ENCODE results near the gene AGER. TPM values are rescaled to one million over a fixed set of nuclear protein-coding genes. Genes with fewer than 3 reads are reported as not detected.
A peak's percentile ranks its signal among the peaks of the same experiment; 100 is the strongest.

Gene AGER
- polyA plus RNA-seq, 4 donors: 3.0 to 12.1 (median 9.2) TPM

- FAIRE-seq (no peak), DNase-seq (no peak)
- Histone ChIP-seq H3K9me3 (ENCODE audit: control insufficient read depth in 2 of 2, insufficient read depth in 1 of 2, low read depth in 1 of 2, low read length in 1 of 2) (no peaks in the 10 kb centered on the region), H3K27ac (ENCODE audit: low read depth in 1 of 3, low read length in 2 of 3) (no peak overlapping the region), H3K36me3 (ENCODE audit: control insufficient read depth in 3 of 3, insufficient read depth in 2 of 3, low read depth in 1 of 3, low read length in 3 of 3) (peaks cover 3 to 46% (median 6%) of the 10 kb centered on the region in 3 donors), H3K4me3 (ENCODE audit: low read depth in 1 of 3, low read length in 3 of 3) (peak overlapping the region in 1 of 3 donors; percentile 82), H3K27me3 (ENCODE audit: control insufficient read depth in 3 of 3, insufficient read depth in 3 of 3, low read length in 3 of 3) (no peaks in the 10 kb centered on the region), H3K4me1 (ENCODE audit: control insufficient read depth in 3 of 3, insufficient read depth in 2 of 3, low read depth in 1 of 3, low read length in 2 of 3) (peaks cover 0 to 32% (median 15%) of the 10 kb centered on the region in 3 donors)
- WGBS, 3 donors: 66 to 78% (median 69%) methylated on average over 10 of the region's 10 CpGs
These were observed 4.2 kb downstream of the AGER start for GRCh38 chr6:32179766-32180405.

GRCh38 chr6:32178547-32179440, 5.3 kb downstream of the AGER start:
- H3K27me3 ChIP-seq (ENCODE audit: control insufficient read depth in 3 of 3, insufficient read depth in 3 of 3, low read length in 3 of 3): no peaks in the 10 kb centered on the region
- no peaks in the 10 kb centered on the region for H3K9me3 ChIP-seq (ENCODE audit: control insufficient read depth in 2 of 2, insufficient read depth in 1 of 2, low read depth in 1 of 2, low read length in 1 of 2)
- FAIRE-seq (no peak), DNase-seq (peak; percentile 36 to 64)
- H3K4me3 ChIP-seq (ENCODE audit: low read depth in 1 of 3, low read length in 3 of 3): peak overlapping the region; percentile 16 to 82 (median 79)
- peaks cover 0 to 28% (median 12%) of the 10 kb centered on the region in 3 donors for H3K4me1 ChIP-seq (ENCODE audit: control insufficient read depth in 3 of 3, insufficient read depth in 2 of 3, low read depth in 1 of 3, low read length in 2 of 3)
- H3K27ac ChIP-seq (ENCODE audit: low read depth in 1 of 3, low read length in 2 of 3): peak overlapping the region; percentile 67 to 98 (median 92)
- 1 to 2% (median 1%) methylated on average over 23 to 24 of the region's 24 CpGs for WGBS, 3 donors
- peaks cover 3 to 40% (median 6%) of the 10 kb centered on the region in 3 donors for H3K36me3 ChIP-seq (ENCODE audit: control insufficient read depth in 3 of 3, insufficient read depth in 2 of 3, low read depth in 1 of 3, low read length in 3 of 3)

- Histone ChIP-seq H3K36me3 (ENCODE audit: control insufficient read depth in 3 of 3, insufficient read depth in 2 of 3, low read depth in 1 of 3, low read length in 3 of 3) (peaks cover 0 to 33% (median 6%) of the 10 kb centered on the region in 3 donors), H3K4me1 (ENCODE audit: control insufficient read depth in 3 of 3, insufficient read depth in 2 of 3, low read depth in 1 of 3, low read length in 2 of 3) (peaks cover 0 to 30% (median 12%) of the 10 kb centered on the region in 3 donors), H3K9me3 (ENCODE audit: control insufficient read depth in 2 of 2, insufficient read depth in 1 of 2, low read depth in 1 of 2, low read length in 1 of 2) (no peaks in the 10 kb centered on the region), H3K27ac (ENCODE audit: low read depth in 1 of 3, low read length in 2 of 3) (peak within 1 kb of the TSS; percentile 92 to 98 (median 95)), H3K27me3 (ENCODE audit: control insufficient read depth in 3 of 3, insufficient read depth in 3 of 3, low read length in 3 of 3) (no peaks in the 10 kb centered on the region), H3K4me3 (ENCODE audit: low read depth in 1 of 3, low read length in 3 of 3) (peak within 1 kb of the TSS; percentile 16 to 82 (median 79))
- WGBS, 3 donors: 0 to 1% (median 0%) methylated on average over 33 of the region's 33 CpGs
- FAIRE-seq (peak; percentile 77), DNase-seq (peak; percentile 100)
These were observed 6.1 kb downstream of the AGER start, which contains the start of gene RNF5 for GRCh38 chr6:32177788-32178546. RNF5 (plus strand) TSS chr6:32178405; CDS start chr6:32178512, 107 bp downstream.

GRCh38 chr6:32177183-32177787, 6.8 kb downstream of the AGER start:
- H3K27me3 ChIP-seq (ENCODE audit: control insufficient read depth in 3 of 3, insufficient read depth in 3 of 3, low read length in 3 of 3): no peaks in the 10 kb centered on the region
- DNase-seq (no peak), FAIRE-seq (no peak)
- WGBS, 3 donors: 0 to 1% (median 0%) methylated on average over 20 of the region's 20 CpGs
- peaks cover 0 to 26% (median 6%) of the 10 kb centered on the region in 3 donors for H3K36me3 ChIP-seq (ENCODE audit: control insufficient read depth in 3 of 3, insufficient read depth in 2 of 3, low read depth in 1 of 3, low read length in 3 of 3)
- H3K4me1 ChIP-seq (ENCODE audit: control insufficient read depth in 3 of 3, insufficient read depth in 2 of 3, low read depth in 1 of 3, low read length in 2 of 3): peaks cover 0 to 32% (median 12%) of the 10 kb centered on the region in 3 donors
- peak overlapping the region in 2 of 3 donors; percentile 42 to 82 for H3K4me3 ChIP-seq (ENCODE audit: low read depth in 1 of 3, low read length in 3 of 3)
- H3K27ac ChIP-seq (ENCODE audit: low read depth in 1 of 3, low read length in 2 of 3): peak overlapping the region; percentile 92 to 98 (median 95)
- no peaks in the 10 kb centered on the region for H3K9me3 ChIP-seq (ENCODE audit: control insufficient read depth in 2 of 2, insufficient read depth in 1 of 2, low read depth in 1 of 2, low read length in 1 of 2)

GRCh38 chr6:32176476-32177182, 7.4 kb downstream of the AGER start:
- H3K4me1 ChIP-seq (ENCODE audit: control insufficient read depth in 3 of 3, insufficient read depth in 2 of 3, low read depth in 1 of 3, low read length in 2 of 3): peaks cover 0 to 32% (median 12%) of the 10 kb centered on the region in 3 donors
- peak overlapping the region; percentile 92 to 98 (median 95) for H3K27ac ChIP-seq (ENCODE audit: low read depth in 1 of 3, low read length in 2 of 3)
- H3K9me3 ChIP-seq (ENCODE audit: control insufficient read depth in 2 of 2, insufficient read depth in 1 of 2, low read depth in 1 of 2, low read length in 1 of 2): no peaks in the 10 kb centered on the region
- H3K4me3 ChIP-seq (ENCODE audit: low read depth in 1 of 3, low read length in 3 of 3): peak overlapping the region in 2 of 3 donors; percentile 42 to 82
- WGBS, 3 donors: 10 to 25% (median 10%) methylated on average over 5 of the region's 5 CpGs
- H3K36me3 ChIP-seq (ENCODE audit: control insufficient read depth in 3 of 3, insufficient read depth in 2 of 3, low read depth in 1 of 3, low read length in 3 of 3): peaks cover 0 to 19% (median 6%) of the 10 kb centered on the region in 3 donors
- peak; percentile 65 to 72 for DNase-seq
- FAIRE-seq: no peak
- H3K27me3 ChIP-seq (ENCODE audit: control insufficient read depth in 3 of 3, insufficient read depth in 3 of 3, low read length in 3 of 3): no peaks in the 10 kb centered on the region

- H3K27me3 ChIP-seq (ENCODE audit: control insufficient read depth in 3 of 3, insufficient read depth in 3 of 3, low read length in 3 of 3): no peaks in the 10 kb centered on the region
- H3K9me3 ChIP-seq (ENCODE audit: control insufficient read depth in 2 of 2, insufficient read depth in 1 of 2, low read depth in 1 of 2, low read length in 1 of 2): no peaks in the 10 kb centered on the region
- H3K27ac ChIP-seq (ENCODE audit: low read depth in 1 of 3, low read length in 2 of 3): peak within 1 kb of the TSS; percentile 92 to 98 (median 95)
- DNase-seq: peak; percentile 98 to 99
- H3K4me1 ChIP-seq (ENCODE audit: control insufficient read depth in 3 of 3, insufficient read depth in 2 of 3, low read depth in 1 of 3, low read length in 2 of 3): peaks cover 0 to 32% (median 12%) of the 10 kb centered on the region in 3 donors
- FAIRE-seq: no peak
- 0 to 1% (median 1%) methylated on average over 20 to 27 of the region's 27 CpGs for WGBS, 3 donors
- peaks cover 0 to 19% (median 1%) of the 10 kb centered on the region in 3 donors for H3K36me3 ChIP-seq (ENCODE audit: control insufficient read depth in 3 of 3, insufficient read depth in 2 of 3, low read depth in 1 of 3, low read length in 3 of 3)
- H3K4me3 ChIP-seq (ENCODE audit: low read depth in 1 of 3, low read length in 3 of 3): peak within 1 kb of the TSS; percentile 81 to 94 (median 82)
These were observed 8.2 kb downstream of the AGER start, which contains the start of gene AGPAT1 for GRCh38 chr6:32175711-32176475. AGPAT1 (minus strand) TSS chr6:32176084; CDS start chr6:32171496, 4,588 bp downstream.

GRCh38 chr6:32175322-32175710, 8.7 kb downstream of the AGER start:
- Histone ChIP-seq H3K27ac (ENCODE audit: low read depth in 1 of 3, low read length in 2 of 3) (peak overlapping the region; percentile 35 to 81 (median 41)), H3K27me3 (ENCODE audit: control insufficient read depth in 3 of 3, insufficient read depth in 3 of 3, low read length in 3 of 3) (no peaks in the 10 kb centered on the region), H3K4me3 (ENCODE audit: low read depth in 1 of 3, low read length in 3 of 3) (peak overlapping the region; percentile 81 to 94 (median 82)), H3K36me3 (ENCODE audit: control insufficient read depth in 3 of 3, insufficient read depth in 2 of 3, low read depth in 1 of 3, low read length in 3 of 3) (peaks cover 0 to 24% (median 4%) of the 10 kb centered on the region in 3 donors), H3K4me1 (ENCODE audit: control insufficient read depth in 3 of 3, insufficient read depth in 2 of 3, low read depth in 1 of 3, low read length in 2 of 3) (peaks cover 0 to 32% (median 12%) of the 10 kb centered on the region in 3 donors), H3K9me3 (ENCODE audit: control insufficient read depth in 2 of 2, insufficient read depth in 1 of 2, low read depth in 1 of 2, low read length in 1 of 2) (no peaks in the 10 kb centered on the region)
- no peak for FAIRE-seq
- no peak for DNase-seq
- WGBS, 3 donors: 6 to 20% (median 9%) methylated on average over 2 of the region's 2 CpGs

All from small intestine (tissue), 7 donors.